Sigmoid colon (tissue), 7 donors: ENCODE measurements around the gene C1RL. TPM values are rescaled to one million over a fixed set of nuclear protein-coding genes. Genes with fewer than 3 reads are reported as not detected.

Experiments
- DNase-seq: peaks from one replicate; pipeline ENCODE4 v3.0.0-alpha.2; 2019
- H3K27ac ChIP-seq, 4 donors: fragments of 200-600 bp; sonication (generic); one replicate each; pipeline ENCODE4 v1.5.1; 2016 to 2019; ENCODE audit warnings: mild to moderate bottlenecking in 1 of 4
- H3K27me3 ChIP-seq, 3 donors: fragments of 200-600 bp; sonication (generic); one replicate each; pipeline ENCODE4 v1.5.1; 2019; ENCODE audit warnings: mild to moderate bottlenecking in 1 of 3
- H3K36me3 ChIP-seq, 4 donors: fragments of 200-600 bp; sonication (generic); one replicate each; pipeline ENCODE4 v1.5.1; 2016 to 2019
- H3K4me1 ChIP-seq, 4 donors: fragments of 200-600 bp; sonication (generic); one replicate each; pipeline ENCODE4 v1.5.1; 2017 to 2019
- H3K4me3 ChIP-seq, 4 donors: fragments of 200-600 bp; sonication (generic); one replicate each; pipeline ENCODE4 v1.5.1; 2017 to 2019; ENCODE audit warnings: mild to moderate bottlenecking in 2 of 4, moderate library complexity in 1 of 4
- H3K9me3 ChIP-seq, 4 donors: fragments of 200-600 bp in 3 of 4; sonication (generic) in 3 of 4; one replicate each; pipeline versions ENCODE4 v1.5.1 to v1.6.1; 2013 to 2019
- EP300 ChIP-seq, 4 donors: sonication (generic); formaldehyde crosslinking; IDR thresholded peaks; one replicate each; pipeline ENCODE4 v1.6.1; 2017; ENCODE audit warnings: antibody characterized with exemption in 4 of 4
- POLR2A ChIP-seq, 2 donors: fragments of 450-650 bp; IDR thresholded peaks; one replicate each; pipeline ENCODE4 v1.6.1; 2016; ENCODE audit warnings: antibody characterized with exemption in 2 of 2, mild to moderate bottlenecking in 2 of 2, moderate library complexity in 2 of 2
- POLR2AphosphoS5 ChIP-seq, 4 donors: sonication (generic); formaldehyde crosslinking; IDR thresholded peaks; one replicate each; pipeline ENCODE4 v1.6.1; 2017; ENCODE audit warnings: antibody characterized with exemption in 4 of 4
- WGBS, 2 donors: extraction: QIAGEN DNeasy Blood & Tissue Kit; methylation state at CpG; one replicate each; pipeline ENCODE4 v1.1.7; 2013; 5-methylcytosine and 5-hydroxymethylcytosine counted together
- intact Hi-C: fragments of 100-400 bp; cut with DNase I; formaldehyde crosslinking; loops from one replicate; pipeline ENCODE4 v1.15.1; 2023
- polyA plus RNA-seq, 3 donors: library from polyadenylated mRNA; stranded (reverse); fragments of 200-250 nt; gene quantifications; one replicate each; pipeline ENCODE4 v1.2.3, GENCODE V29; 2013
- total RNA-seq, 4 donors: library from RNA; depleted of rRNA; stranded (reverse); fragments of >200 nt; gene quantifications; one replicate each; pipeline ENCODE4 v1.1.0, GENCODE V29; 2016
- TF ChIP-seq, protein P1 (sequence below), 4 experiments: fragments of 450-650 bp in 3 of 4; fragments of 200-600 bp in 1 of 4; IDR thresholded peaks; one replicate each; pipeline ENCODE4 v1.5.1; 2016 to 2019; ENCODE audit warnings: antibody characterized with exemption in 4 of 4, mild to moderate bottlenecking in 3 of 4, moderate library complexity in 2 of 4
- donor health status: healthy with polysubstance abuse.
- donor health status: Bipolar disorder and iron deficiency.
- donor health status: healthy.

C1RL gene
- total and polyA plus RNA-seq, 7 donors = 9.9 to 82.6 (median 45.5) TPM

DNA sequence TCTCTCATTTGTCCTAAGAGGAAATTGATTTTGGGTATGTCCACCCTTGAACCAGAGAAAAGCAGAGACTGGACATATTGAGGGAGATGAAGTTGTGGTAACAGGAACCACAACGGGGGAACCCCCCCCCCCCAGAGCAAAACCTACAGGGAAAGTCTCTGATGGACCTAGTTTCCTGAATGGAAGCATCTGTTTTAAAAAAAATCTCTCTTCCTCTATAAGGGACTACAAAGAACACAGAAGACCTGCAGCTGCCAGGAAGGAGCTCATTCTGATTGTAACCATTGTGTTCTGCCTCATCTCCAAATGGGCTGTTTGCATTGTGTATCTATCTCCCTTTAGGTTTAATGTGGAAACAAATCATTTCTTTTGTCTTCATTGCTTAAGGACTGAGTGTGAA is 35.1 kb downstream of the C1RL start:
- intact Hi-C loops = no loop called here
- TF ChIP-seq POLR2AphosphoS5 (IDR thresholded peaks at IDR 0.05) (no peak), EP300 (IDR thresholded peaks at IDR 0.05) (no peak), POLR2A (IDR thresholded peaks at IDR 0.05) (no peak)
- TF ChIP-seq, protein P1, sequence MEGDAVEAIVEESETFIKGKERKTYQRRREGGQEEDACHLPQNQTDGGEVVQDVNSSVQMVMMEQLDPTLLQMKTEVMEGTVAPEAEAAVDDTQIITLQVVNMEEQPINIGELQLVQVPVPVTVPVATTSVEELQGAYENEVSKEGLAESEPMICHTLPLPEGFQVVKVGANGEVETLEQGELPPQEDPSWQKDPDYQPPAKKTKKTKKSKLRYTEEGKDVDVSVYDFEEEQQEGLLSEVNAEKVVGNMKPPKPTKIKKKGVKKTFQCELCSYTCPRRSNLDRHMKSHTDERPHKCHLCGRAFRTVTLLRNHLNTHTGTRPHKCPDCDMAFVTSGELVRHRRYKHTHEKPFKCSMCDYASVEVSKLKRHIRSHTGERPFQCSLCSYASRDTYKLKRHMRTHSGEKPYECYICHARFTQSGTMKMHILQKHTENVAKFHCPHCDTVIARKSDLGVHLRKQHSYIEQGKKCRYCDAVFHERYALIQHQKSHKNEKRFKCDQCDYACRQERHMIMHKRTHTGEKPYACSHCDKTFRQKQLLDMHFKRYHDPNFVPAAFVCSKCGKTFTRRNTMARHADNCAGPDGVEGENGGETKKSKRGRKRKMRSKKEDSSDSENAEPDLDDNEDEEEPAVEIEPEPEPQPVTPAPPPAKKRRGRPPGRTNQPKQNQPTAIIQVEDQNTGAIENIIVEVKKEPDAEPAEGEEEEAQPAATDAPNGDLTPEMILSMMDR (IDR thresholded peaks at IDR 0.05) = no peak
- 27 to 50% methylated on average over 1 of the region's 1 CpG for WGBS, 2 donors
- Histone ChIP-seq H3K4me1 (peaks cover 0 to 13% (median 10%) of the 10 kb centered on the region in 4 donors), H3K36me3 (peaks cover 0 to 18% (median 10%) of the 10 kb centered on the region in 4 donors), H3K27ac (no peak overlapping the region), H3K27me3 (no peaks in the 10 kb centered on the region), H3K9me3 (no peaks in the 10 kb centered on the region), H3K4me3 (no peak overlapping the region)
- no peak for DNase-seq

DNA sequence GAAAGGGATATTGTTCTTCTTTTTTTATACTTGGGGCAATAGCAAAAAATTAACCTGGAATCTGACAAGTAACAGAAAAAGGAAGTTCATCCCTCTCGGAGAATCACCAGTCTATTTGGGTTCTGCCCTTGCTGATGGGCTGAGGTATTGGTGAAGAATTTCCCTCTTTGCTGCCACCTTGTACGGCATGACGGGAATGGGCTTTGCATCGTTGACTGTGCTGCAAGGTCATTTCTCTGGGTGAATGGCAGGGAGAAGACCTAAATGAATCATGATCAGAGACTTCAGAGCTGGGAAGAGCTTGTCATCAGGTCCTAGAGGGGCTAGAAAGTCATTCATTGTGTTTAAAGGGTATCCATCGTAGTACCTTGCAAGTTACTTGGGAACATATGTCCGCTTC is 36.5 kb downstream of the C1RL start:
- Histone ChIP-seq H3K4me1 (peaks cover 0 to 22% (median 21%) of the 10 kb centered on the region in 4 donors), H3K4me3 (no peak overlapping the region), H3K36me3 (peaks cover 0 to 22% (median 11%) of the 10 kb centered on the region in 4 donors), H3K9me3 (no peaks in the 10 kb centered on the region), H3K27ac (no peak overlapping the region), H3K27me3 (no peaks in the 10 kb centered on the region)
- no peak for DNase-seq
- intact Hi-C loops = no loop called here
- TF ChIP-seq POLR2A (IDR thresholded peaks at IDR 0.05) = no peak
- TF ChIP-seq, protein P1 (IDR thresholded peaks at IDR 0.05) = no peak
- TF ChIP-seq POLR2AphosphoS5 (IDR thresholded peaks at IDR 0.05) = no peak
- no peak for TF ChIP-seq EP300 (IDR thresholded peaks at IDR 0.05)
- 87 to 92% methylated on average over 6 of the region's 6 CpGs for WGBS, 2 donors

DNA sequence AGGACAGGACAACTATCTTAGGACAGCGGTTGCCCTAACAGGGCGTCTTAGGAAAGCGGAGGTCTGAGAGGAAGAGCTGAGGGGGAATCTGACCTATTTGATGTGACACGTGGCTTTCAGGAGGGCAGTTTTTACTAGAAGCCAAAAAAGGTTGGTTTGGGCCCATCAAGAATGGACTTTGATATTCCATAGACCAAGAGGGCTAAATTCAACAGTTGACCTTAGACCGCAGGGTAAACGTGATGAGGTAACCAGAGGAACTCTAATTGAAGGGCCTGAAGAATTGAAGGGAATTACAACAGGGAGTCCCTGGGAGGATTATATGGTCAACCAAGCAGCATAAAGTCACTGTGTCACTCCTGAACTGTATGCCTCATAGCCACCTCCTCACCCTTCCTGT is 37.0 kb downstream of the C1RL start:
- intact Hi-C loops = no loop called here
- H3K4me1 ChIP-seq = peaks cover 0 to 26% (median 23%) of the 10 kb centered on the region in 4 donors
- H3K36me3 ChIP-seq = peaks cover 4 to 28% (median 14%) of the 10 kb centered on the region in 4 donors
- H3K27ac ChIP-seq = no peak overlapping the region
- DNase-seq = no peak
- H3K4me3 ChIP-seq = no peak overlapping the region
- TF ChIP-seq EP300 (IDR thresholded peaks at IDR 0.05) (no peak), POLR2A (IDR thresholded peaks at IDR 0.05) (no peak), POLR2AphosphoS5 (IDR thresholded peaks at IDR 0.05) (no peak)
- TF ChIP-seq, protein P1 (IDR thresholded peaks at IDR 0.05) = no peak
- no peaks in the 10 kb centered on the region for H3K27me3 ChIP-seq
- WGBS, 2 donors = 74 to 89% methylated on average over 6 of the region's 6 CpGs
- H3K9me3 ChIP-seq = no peaks in the 10 kb centered on the region

DNA sequence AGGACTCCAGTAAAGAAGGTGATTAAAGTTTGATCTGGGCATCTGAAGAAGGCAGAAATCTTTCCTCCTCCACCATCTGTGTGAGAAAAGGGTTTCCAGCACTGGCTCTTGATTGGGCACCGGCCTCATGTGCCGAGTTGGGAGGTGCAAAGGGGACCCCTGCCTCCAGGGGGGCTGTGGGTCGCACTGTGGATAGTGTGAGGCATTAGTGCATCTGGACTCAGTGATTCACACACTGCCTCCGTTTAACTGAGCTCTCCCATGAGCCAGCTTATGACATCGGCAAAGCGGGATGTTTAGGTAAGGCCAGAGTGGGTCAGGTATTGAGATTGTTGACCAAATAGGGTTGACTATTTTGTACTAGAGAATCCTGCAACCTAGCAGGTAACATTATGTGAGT is 39.6 kb downstream of the C1RL start:
- intact Hi-C loops = no loop called here
- Histone ChIP-seq H3K36me3 (peaks cover 7 to 54% (median 30%) of the 10 kb centered on the region in 4 donors), H3K4me3 (no peak overlapping the region), H3K27me3 (no peaks in the 10 kb centered on the region), H3K4me1 (peaks cover 0 to 26% (median 23%) of the 10 kb centered on the region in 4 donors), H3K9me3 (no peaks in the 10 kb centered on the region), H3K27ac (peak overlapping the region in 3 of 4 donors; percentile 70 to 81 (median 78))
- TF ChIP-seq POLR2A (IDR thresholded peaks at IDR 0.05) = no peak
- no peak for TF ChIP-seq EP300 (IDR thresholded peaks at IDR 0.05)
- TF ChIP-seq POLR2AphosphoS5 (IDR thresholded peaks at IDR 0.05) = no peak
- TF ChIP-seq, protein P1 (IDR thresholded peaks at IDR 0.05) = no peak
- WGBS, 2 donors = 81 to 90% methylated on average over 6 of the region's 6 CpGs
- no peak for DNase-seq

DNA sequence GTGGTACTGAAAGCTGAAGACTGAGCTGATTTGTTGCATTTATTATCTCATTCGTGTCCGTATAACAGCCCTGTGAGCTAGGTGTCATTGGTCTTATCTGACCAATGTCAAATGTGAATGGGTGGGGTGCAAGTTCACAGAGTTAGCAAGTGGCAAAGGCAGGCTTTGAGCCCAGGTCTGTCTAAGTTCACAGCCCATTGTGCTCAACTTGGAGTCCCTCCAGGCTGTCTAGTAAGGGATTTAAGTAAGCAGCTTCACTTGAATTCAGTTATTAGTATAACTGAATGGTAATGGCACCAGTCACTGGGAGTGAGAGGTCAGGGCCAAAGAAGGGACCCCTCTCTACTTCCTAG is 40.0 kb downstream of the C1RL start:
- Histone ChIP-seq H3K27ac (peak overlapping the region in 3 of 4 donors; percentile 70 to 81 (median 78)), H3K4me3 (no peak overlapping the region), H3K4me1 (peaks cover 0 to 26% (median 23%) of the 10 kb centered on the region in 4 donors), H3K9me3 (no peaks in the 10 kb centered on the region), H3K36me3 (peaks cover 7 to 58% (median 31%) of the 10 kb centered on the region in 4 donors), H3K27me3 (no peaks in the 10 kb centered on the region)
- intact Hi-C loops = no loop called here
- TF ChIP-seq POLR2AphosphoS5 (IDR thresholded peaks at IDR 0.05) = no peak
- no peak for TF ChIP-seq POLR2A (IDR thresholded peaks at IDR 0.05)
- no peak for TF ChIP-seq EP300 (IDR thresholded peaks at IDR 0.05)
- TF ChIP-seq, protein P1 (IDR thresholded peaks at IDR 0.05) = no peak
- DNase-seq = no peak
- WGBS, 2 donors = 50 to 56% methylated on average over 2 of the region's 2 CpGs
